ENCODE data around the gene HNRNPUL1.
"Not testable (repeated sequence)": the region's sequence is repeated elsewhere in the genome, so short reads cannot be mapped to it uniquely, and the experiment has no call there.

HNRNPUL1 gene

DNA sequence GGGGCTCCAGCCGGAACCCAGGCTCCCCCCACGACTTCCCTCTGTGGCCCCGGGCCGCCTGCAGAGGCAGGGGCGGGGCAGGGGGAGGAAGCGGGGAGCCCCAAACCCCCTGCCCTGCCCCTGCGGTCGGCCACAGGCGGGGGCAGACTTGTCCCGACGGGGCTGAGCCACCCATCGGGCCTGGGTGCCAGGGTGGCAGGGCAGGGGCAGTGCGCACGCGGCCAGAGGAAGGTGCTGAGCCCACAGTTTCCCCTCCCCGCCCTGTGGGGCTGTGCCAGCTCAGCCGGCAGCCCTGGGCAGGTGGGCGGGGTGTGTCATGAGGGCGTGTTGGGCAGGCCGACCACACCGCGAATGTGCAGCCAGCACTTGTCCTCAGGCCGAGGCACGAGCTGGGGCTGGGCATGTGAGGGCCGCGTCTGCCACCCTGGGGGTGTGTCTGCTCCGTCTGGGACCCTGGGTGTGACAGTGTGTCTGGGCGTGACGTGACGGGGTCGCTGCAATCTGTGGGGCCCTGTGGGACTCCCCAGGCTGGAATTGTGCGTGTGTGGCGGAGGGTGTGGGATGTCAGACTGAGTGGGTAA is 63.5 kb downstream of the HNRNPUL1 start:
- DNase-seq = no peak

DNA sequence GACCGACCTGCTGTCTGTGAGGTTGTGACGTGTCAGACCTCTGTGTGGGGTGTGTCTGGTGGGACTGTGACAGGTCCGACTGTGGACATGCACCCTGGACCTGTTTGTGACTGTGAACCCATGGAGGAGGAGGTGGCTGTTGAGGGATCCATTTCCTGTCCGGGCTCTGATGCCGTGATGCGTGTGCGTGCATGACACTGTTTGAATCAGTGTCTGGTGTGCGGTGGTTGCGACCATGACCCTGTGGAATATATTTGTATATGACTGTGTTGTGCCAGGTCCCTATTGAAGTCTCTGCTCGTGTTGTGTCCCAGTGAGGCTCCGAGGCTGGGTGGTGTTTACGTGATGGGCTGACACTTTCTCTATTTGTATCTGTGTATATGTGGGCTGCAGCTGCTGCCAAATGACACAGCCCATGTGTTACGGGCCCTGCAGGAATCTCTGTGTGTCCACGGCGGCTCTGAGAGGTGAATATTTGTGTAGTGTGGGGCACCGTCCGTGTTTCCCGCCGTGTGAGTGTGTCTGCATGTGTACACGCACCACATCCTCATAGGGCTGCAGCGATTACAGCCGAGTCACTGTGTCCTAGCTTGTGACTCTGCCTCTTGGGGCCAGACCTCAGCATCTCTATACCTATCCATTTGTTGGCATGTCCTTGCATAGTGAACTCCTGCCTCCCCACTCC is 64.1 kb downstream of the HNRNPUL1 start:
- no peak for DNase-seq

DNA sequence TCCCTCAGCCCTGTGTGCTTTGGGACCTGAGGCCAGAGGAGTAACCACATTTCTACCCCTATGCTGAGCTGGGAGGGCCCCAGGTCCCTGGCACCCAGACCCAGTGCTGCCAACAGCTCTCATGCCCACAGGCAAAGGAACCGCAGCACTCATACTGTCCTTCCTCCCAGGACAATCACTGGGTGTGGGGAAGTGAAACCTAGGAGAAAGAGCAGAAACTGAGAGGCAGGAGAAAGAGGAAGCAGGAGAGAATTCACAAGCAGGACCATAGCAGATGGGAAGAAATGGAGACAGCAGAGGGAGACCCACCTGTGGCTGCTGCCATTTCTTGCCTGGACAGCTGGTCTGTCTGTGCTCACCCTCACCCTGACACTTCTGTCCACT is 64.7 kb downstream of the HNRNPUL1 start:
- no peak for DNase-seq

DNA sequence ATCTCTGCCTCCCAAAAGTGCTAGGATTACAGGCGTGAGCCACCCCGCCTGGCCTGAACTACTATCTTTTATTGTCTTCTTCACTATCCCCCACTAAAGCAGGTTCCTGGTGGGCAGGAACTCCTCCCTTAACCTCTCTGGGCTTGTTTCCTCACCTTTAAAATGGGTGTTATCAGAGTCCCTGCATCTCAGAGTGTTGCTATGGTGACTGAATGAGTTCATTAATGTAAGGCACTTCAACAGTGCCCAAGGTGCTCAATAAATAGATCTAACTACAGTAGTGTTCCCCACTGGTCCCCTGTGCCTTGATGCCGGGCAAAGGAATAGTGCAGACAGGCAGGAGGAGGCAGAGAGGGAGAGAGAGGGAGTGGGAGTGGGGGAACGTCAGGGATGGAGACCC is 66.3 kb downstream of the HNRNPUL1 start:
- no peak for DNase-seq

DNA sequence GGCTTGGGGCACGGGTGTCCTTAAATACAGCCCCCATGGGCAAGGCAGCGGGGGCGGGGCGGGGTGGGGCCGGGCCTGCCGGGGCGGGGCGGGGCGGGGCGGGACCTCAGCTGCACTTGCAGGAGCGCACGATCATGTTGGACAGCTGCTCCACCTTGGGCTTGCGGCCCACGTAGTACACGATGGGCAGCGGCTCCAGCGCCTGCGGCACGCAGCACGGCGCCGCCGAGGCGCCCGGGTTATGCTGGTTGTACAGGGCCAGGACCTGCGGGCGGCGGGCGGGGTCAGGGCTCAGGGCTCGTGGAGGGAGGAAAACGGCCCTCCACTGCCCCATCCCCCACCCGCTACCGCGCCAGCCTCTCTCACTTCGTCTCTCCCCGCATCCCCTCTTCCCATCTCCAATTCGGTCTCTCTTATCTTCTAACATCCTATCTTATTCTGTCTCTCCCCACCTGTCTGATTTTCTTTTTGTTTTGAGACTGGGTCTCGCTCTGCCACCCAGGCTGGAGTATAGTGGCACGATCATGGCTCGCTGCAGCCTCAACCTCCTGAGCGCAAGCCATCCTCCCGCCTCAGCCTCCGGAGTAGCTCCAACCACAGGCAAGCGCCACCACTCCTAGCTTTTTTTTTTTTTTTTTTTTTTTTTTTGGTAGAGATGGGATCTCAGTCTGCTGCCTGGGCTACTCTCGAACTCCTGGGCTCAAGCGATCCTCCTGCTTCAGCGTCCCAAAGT is 66.9 kb downstream of the HNRNPUL1 start:
- DNase-seq = no peak

DNA sequence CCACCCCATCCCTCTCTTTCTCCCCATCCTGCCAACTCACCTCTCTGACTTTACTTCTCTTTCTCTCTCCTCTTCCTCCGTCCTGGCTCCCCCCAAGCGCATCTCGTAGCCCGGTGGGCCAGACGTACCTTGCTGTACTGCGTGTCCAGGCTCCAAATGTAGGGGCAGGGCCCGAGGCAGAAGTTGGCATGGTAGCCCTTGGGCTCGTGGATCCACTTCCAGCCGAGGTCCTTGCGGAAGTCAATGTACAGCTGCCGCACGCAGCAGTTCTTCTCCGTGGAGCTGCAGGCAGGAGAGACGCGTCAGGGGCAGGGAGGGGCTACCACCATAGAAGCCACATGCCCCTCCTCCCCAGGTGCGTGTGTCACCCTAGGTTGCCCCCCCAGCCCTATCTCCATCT is 67.8 kb downstream of the HNRNPUL1 start:
- DNase-seq = no peak

GRCh38 chr19:41332468-41332867 is 68.3 kb downstream of the HNRNPUL1 start:
- no peak for DNase-seq

DNA sequence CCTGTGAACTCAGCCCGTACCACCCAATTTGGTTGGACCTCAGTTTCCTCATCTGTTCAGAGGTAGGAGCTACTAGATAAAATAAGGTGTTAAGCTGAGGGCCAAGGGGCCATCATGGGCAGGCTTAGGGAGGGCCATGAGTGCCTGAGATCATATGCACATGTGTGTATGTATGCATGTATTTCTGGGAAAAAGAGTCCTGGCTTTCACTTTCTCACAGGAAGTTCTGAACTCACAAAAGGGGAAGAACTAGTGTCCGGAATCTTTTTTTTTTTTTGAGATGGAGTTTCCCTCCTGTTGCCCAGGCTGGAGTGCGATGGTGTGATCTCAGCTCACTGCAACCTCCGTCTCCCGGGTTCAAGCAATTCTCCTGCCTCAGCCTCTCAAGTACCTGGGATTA is 70.6 kb downstream of the HNRNPUL1 start:
- DNase-seq = no peak

DNA sequence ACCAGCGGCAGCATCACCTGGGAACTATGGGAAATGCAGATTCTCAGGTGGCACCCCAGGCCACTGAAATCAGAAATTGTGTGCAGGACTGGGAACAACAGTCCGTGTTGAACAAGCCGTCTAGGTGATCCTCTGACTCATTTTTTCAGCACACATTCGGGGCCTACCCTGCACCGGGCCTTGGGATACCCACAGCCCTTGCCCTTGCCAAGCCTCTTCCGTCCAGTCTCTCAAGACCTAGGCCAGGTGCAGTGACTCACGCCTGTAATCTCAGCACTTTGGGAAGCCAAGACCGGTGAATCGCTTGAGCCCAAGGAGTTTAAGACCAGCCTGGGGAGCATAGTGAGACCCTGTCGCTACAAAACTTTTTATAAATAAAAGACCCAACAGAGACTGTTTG is 71.3 kb downstream of the HNRNPUL1 start:
- DNase-seq = no peak

DNA sequence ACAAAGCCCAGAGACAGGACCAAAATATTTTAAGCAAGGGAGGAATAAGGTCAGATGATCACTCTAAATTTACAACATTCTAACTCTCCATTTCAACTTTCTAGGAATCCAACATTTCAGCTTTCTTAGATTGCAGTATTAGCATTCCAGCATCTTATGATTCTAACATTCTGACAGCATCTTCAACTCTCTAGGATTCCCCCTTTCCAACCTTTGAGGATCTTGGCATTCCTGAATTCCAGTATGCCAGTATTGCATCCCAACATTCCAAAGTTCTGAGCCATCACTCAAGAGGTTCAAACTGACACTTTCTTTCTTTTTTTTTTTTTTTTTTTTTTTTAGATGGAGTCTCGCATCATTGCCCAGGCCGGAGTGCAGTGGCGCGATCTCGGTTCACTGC is 75.8 kb downstream of the HNRNPUL1 start:
- DNase-seq = no peak

DNA sequence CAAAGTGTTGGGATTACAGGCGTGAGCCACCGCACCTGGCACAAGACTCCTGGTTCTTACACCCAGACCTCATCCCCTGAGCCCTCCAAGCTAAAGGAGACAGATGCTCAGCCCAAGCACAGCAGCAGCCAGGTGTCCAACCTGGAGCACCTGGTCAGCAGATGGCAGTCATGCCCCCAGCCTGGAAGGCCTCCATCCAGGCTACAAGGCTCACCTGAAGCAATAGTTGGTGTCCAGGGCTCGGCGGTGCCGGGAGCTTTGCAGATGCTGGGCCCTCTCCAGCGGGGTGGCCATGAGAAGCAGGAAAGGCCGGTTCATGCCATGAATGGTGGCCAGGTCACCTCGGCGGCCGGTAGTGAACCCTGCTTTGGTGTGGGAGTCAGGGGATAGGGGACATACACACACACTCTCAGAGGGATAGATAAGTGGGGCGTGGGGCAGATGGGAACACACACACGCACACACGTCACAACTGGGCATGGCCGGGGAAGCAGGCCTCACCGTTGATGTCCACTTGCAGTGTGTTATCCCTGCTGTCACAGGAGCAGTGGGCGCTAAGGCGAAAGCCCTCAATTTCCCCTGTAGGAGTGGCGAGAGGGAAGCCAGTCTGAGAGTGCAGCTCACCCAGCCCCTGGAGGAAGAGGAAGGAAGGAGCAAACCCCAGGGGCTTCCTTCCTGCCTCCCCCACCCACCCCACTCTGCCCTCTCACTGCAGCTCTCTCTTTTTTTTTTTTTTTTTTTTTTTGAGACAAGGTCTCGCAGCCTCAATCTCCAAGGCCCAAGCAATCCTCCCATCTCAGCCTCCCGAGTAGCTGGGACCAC is 77.7 kb downstream of the HNRNPUL1 start:
- DNase-seq = no peak

DNA sequence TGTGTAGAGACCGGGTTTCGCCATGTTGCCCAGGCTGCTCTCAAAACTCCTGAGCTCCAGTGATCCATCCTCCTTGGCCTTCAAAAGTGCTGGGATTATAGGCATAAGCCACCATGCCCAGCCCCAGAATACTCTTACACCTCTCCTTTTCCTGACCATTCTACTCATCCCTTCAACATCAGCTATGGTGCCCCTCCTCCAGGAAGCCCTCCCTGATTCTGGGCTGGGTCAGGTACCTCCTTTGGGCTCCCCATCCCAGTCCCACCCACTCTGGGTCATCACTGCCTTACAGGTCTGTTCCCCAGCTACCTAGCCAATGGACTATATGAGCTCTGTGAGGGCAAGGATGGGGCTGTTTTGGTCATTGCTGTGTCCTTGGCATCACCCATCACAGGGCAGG is 80.0 kb downstream of the HNRNPUL1 start:
- no peak for DNase-seq

DNA sequence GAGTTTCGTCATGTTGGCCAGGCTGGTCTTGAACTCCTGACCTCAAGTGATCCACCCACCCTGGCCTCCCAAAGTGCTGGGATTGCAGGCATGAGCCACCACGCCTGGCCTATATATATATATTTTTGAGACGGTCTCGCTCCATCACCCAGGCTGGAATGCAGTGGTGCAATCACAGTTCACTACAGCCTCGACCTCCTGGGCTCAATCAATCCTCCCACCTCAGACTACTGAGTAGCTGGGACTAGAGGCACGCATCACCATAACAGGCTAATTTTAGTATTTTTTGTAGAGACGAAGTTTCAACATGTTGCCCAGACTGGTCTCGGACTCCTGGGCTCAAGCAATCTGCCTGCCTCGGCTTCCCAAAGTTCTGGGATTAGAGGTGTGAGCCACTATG is 82.7 kb downstream of the HNRNPUL1 start:
- not testable (repeated sequence) for DNase-seq

GRCh38 chr19:41350735-41351338 is 86.7 kb downstream of the HNRNPUL1 start:
- no peak for DNase-seq

GRCh38 chr19:41351339-41352245 is 87.4 kb downstream of the HNRNPUL1 start:
- DNase-seq = no peak

DNA sequence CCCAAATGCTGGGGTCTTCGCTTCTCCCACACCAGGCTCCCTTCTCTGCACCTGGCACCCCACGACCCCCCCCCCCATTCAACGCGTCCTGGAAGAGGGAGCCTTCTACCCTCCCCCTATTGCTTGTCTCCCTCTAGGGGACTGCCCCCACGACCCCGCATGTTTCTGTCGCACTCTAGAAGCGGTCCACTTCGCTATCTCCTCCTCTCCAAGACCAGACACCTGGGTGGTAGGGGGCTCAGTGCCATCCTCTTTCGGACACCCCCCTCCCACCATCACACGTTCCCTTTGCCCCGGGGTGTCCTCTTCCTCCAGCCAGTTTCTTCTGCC is 88.1 kb downstream of the HNRNPUL1 start:
- no peak for DNase-seq

DNA sequence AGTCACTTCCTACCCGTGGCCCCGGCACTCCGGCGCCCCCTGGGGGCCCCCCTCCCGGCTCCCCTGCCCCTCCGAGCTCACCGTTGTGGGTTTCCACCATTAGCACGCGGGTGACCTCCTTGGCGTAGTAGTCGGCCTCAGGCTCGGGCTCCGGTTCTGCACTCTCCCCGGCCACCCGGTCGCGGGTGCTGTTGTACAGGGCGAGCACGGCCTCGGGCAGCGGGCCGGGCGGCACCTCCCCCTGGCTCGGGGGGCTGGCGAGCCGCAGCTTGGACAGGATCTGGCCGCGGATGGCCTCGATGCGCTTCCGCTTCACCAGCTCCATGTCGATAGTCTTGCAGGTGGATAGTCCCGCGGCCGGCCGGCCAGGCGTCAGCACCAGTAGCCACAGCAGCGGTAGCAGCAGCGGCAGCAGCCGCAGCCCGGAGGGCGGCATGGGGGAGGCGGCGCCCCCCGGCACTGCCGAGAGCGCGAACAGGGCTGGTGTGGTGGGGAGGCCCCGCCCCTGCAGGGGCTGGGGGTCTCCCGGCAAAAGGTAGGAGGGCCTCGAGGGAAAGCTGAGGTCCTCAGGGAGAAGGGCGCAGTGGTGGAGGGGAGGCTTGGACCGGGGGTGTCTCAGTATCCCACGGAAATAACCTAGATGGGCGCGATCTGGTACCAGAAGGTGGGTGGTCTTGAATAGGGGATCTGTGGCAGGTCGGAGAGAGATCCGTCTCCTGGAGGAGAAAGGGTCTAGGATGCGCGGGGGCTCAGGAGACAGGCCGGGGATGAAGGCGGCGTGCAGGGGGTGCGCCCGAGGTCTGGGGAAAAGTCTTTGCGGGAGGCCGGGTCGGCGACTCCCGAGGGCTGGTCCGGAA is 88.7 kb downstream of the HNRNPUL1 start:
- DNase-seq = no peak

DNA sequence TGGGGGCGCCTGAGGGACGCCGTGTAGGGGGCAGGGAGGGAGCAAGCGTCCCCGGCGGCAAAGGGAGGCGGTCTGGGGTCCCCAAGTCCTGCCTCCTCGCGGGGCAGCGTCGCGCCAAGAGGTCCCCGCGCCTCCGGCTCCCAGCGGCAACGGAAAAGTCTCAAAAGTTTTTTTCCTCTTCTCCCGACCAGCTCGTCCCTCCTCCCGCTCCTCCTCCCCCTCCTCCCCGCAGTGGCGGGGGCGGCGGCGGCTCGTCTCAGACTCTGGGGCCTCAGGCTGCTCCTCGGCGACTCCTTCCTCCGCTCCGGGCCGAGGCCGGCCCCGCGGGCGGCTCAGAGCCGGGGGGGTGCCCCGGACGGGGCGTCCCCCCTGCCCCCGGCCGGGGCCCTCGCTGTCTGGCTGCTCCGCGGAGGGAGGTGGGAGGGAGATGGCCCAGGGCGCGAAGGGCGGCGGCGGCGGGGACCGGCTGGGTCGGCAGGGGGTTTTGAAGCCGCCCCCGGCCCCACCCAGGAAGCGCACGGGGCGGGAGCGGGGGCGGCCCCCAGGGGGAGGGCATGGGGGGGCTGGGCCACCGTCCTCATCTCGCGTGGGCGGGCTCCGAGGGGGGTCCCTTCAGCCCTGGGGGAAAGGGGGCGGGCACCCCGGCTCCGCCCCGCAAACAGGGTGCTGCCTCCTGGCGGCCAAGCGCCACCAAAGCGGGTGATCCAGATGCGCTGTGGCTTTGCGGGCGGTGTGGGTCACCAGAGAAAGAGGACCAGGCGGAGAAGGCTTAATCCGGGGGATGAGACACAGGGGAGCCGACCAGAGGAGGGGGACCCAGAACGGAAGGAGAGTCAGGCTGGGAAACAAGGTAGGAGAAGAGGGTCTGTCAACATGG is 89.5 kb downstream of the HNRNPUL1 start, which contains the start of gene TGFB1:
Gene TGFB1, minus strand, starts transcription at position 457 of the 877 bp plus-strand sequence. CDS start 878 bp downstream, outside the sequence.
- DNase-seq = no peak

DNA sequence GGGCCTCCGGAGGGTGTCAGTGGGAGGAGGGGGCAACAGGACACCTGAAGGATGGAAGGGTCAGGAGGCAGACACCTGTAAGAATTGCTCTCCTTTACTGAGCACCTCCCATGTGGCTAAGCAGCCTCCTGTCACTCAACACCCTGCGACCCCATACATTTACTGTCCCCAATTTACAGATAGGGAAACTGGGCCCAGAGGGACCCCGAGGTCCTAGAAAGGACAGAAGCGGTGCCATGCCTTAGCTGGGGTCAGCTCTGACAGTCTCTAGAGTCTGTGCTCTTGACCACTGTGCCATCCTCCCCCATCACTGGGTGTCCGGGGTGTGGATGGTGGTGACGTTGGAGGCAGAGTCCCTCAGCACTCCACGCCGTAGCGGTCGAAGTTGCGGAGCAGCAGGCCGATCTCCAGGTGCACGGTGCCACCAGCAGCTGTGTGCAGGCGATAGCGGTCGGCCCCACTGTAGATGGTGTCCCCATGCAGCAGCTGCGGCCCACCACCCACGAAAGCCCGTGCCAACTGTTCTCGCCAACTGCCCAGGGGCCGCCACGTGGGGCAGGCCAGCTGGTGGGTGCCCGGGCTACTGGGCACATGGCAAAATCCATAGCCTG is 90.3 kb downstream of the HNRNPUL1 start:
- no peak for DNase-seq
